ENCODE results near the gene PPTC7.

GRCh38 chr12:110538869-110539622 is 44.1 kb downstream of the PPTC7 start:
- TF ChIP-seq CTCF (conservative IDR thresholded peaks at IDR 0.05 in 1 of 2, IDR thresholded peaks at IDR 0.05 in 1 of 2; ENCODE audit: low read depth in 1 of 2, low read length in 2 of 2) = no peak
- TF ChIP-seq EZH2 (IDR thresholded peaks at IDR 0.05; ENCODE audit: low read length, missing control alignments) = no peak

All from fibroblast of lung (primary cell).